ENCODE data around the gene EHF. TPM values are rescaled to one million over a fixed set of nuclear protein-coding genes. Genes with fewer than 3 reads are reported as not detected.
A peak's percentile ranks its signal among the peaks of the same experiment; 100 is the strongest.

EHF gene
- total and polyA plus RNA-seq, 2 of the 13 experiments (the other 11 are each of a cell fraction or from before 2014, with no cell fraction given), result 0.04 to 0.46 TPM

GRCh38 chr11:34655335-34656008 is 34.6 kb downstream of the EHF start (continued):
- TF ChIP-seq ZNF142 (CRISPR knock-in tag; IDR thresholded peaks at IDR 0.05) (no peak), ZNF280D (CRISPR knock-in tag; IDR thresholded peaks at IDR 0.05) (no peak), SMARCE1 (IDR thresholded peaks at IDR 0.05; ENCODE audit: borderline replicate concordance) (no peak), CHD4 (IDR thresholded peaks at IDR 0.05; ENCODE audit: borderline replicate concordance, low read length) (peak; percentile 42), ZBTB40 (IDR thresholded peaks at IDR 0.05) (peak; percentile 81), ZBTB40 (CRISPR knock-in tag; IDR thresholded peaks at IDR 0.05) (peak; percentile 72; the same call in 1 of the 2 replicates), PHF21A (CRISPR knock-in tag; IDR thresholded peaks at IDR 0.05) (no peak)

Measured in HepG2 (cell line).